Activated naive CD4-positive, alpha-beta T cell treated with anti-CD3 and anti-CD28 coated beads, Interleukin-2, amount 50 U/mL, for 24 hours (primary cell): ENCODE results near the gene IFT88.
A peak's percentile ranks its signal among the peaks of the same experiment; 100 is the strongest.

Experiments used
- H3K27ac Mint-ChIP-seq: one replicate; pipeline ENCODE4 v1.8.0; 2021; ENCODE audit warnings: mild to moderate bottlenecking, mixed read lengths
- H3K27me3 Mint-ChIP-seq: one replicate; pipeline ENCODE4 v1.8.0; 2021; ENCODE audit warnings: mixed read lengths
- H3K36me3 Mint-ChIP-seq: one replicate; pipeline ENCODE4 v1.8.0; 2021; ENCODE audit warnings: mixed read lengths
- H3K4me1 Mint-ChIP-seq: one replicate; pipeline ENCODE4 v1.8.0; 2021; ENCODE audit warnings: mixed read lengths
- H3K4me3 Mint-ChIP-seq: one replicate; pipeline ENCODE4 v1.8.0; 2021; ENCODE audit warnings: mild to moderate bottlenecking, mixed read lengths
- H3K9me3 Mint-ChIP-seq: one replicate; pipeline ENCODE4 v1.8.0; 2021; ENCODE audit warnings: mixed read lengths

The IFT88 gene

GRCh38 chr13:20553311-20553710 is 13.6 kb upstream of the IFT88 start:
- Mint-ChIP-seq H3K9me3 (no peaks in the 10 kb centered on the region), H3K27me3 (no peaks in the 10 kb centered on the region), H3K4me3 (no peak overlapping the region), H3K36me3 (no peaks in the 10 kb centered on the region), H3K4me1 (no peaks in the 10 kb centered on the region), H3K27ac (no peak overlapping the region)

- H3K27me3 Mint-ChIP-seq = no peaks in the 10 kb centered on the region
- H3K9me3 Mint-ChIP-seq = no peaks in the 10 kb centered on the region
- H3K4me3 Mint-ChIP-seq = no peak overlapping the region
- H3K4me1 Mint-ChIP-seq = no peaks in the 10 kb centered on the region
- H3K36me3 Mint-ChIP-seq = no peaks in the 10 kb centered on the region
- no peak overlapping the region for H3K27ac Mint-ChIP-seq
These were observed 8.0 kb upstream of the IFT88 start for GRCh38 chr13:20558982-20559381.

GRCh38 chr13:20559659-20560356 is 7.1 kb upstream of the IFT88 start:
- no peaks in the 10 kb centered on the region for H3K27me3 Mint-ChIP-seq
- H3K4me1 Mint-ChIP-seq = peaks cover 3% of the 10 kb centered on the region
- H3K27ac Mint-ChIP-seq = no peak overlapping the region
- H3K4me3 Mint-ChIP-seq = no peak overlapping the region
- peaks cover 3% of the 10 kb centered on the region for H3K36me3 Mint-ChIP-seq
- H3K9me3 Mint-ChIP-seq = peaks cover 4% of the 10 kb centered on the region

GRCh38 chr13:20561741-20562140 is 5.2 kb upstream of the IFT88 start:
- Mint-ChIP-seq H3K36me3 (peaks cover 6% of the 10 kb centered on the region), H3K4me3 (no peak overlapping the region), H3K4me1 (peaks cover 14% of the 10 kb centered on the region), H3K27me3 (no peaks in the 10 kb centered on the region), H3K9me3 (peaks cover 10% of the 10 kb centered on the region), H3K27ac (no peak overlapping the region)

- H3K27me3 Mint-ChIP-seq = no peaks in the 10 kb centered on the region
- peaks cover 10% of the 10 kb centered on the region for H3K9me3 Mint-ChIP-seq
- H3K27ac Mint-ChIP-seq = peak overlapping the region; percentile 27
- H3K4me1 Mint-ChIP-seq = peaks cover 25% of the 10 kb centered on the region
- H3K36me3 Mint-ChIP-seq = peaks cover 6% of the 10 kb centered on the region
- H3K4me3 Mint-ChIP-seq = peak overlapping the region; percentile 26
These were observed 1.7 kb upstream of the IFT88 start for GRCh38 chr13:20565115-20565736.

GRCh38 chr13:20566468-20566897 is 474 bp upstream of the IFT88 start:
- Mint-ChIP-seq H3K36me3 (peaks cover 7% of the 10 kb centered on the region), H3K9me3 (peaks cover 10% of the 10 kb centered on the region), H3K27ac (peak overlapping the region; percentile 87), H3K4me3 (peak overlapping the region; percentile 88), H3K27me3 (no peaks in the 10 kb centered on the region), H3K4me1 (peaks cover 25% of the 10 kb centered on the region)

GRCh38 chr13:20567881-20568528 is 1.0 kb downstream of the IFT88 start:
- no peaks in the 10 kb centered on the region for H3K27me3 Mint-ChIP-seq
- peaks cover 10% of the 10 kb centered on the region for H3K9me3 Mint-ChIP-seq
- H3K4me3 Mint-ChIP-seq = peak overlapping the region; percentile 88
- H3K27ac Mint-ChIP-seq = peak overlapping the region; percentile 85
- H3K4me1 Mint-ChIP-seq = peaks cover 33% of the 10 kb centered on the region
- H3K36me3 Mint-ChIP-seq = peaks cover 8% of the 10 kb centered on the region

GRCh38 chr13:20570517-20570916 is 3.6 kb downstream of the IFT88 start:
- Mint-ChIP-seq H3K36me3 (peaks cover 11% of the 10 kb centered on the region), H3K27me3 (no peaks in the 10 kb centered on the region), H3K27ac (no peak overlapping the region), H3K4me1 (peaks cover 25% of the 10 kb centered on the region), H3K9me3 (no peaks in the 10 kb centered on the region), H3K4me3 (no peak overlapping the region)

GRCh38 chr13:20571676-20572075 is 4.7 kb downstream of the IFT88 start:
- Mint-ChIP-seq H3K27me3 (no peaks in the 10 kb centered on the region), H3K4me3 (no peak overlapping the region), H3K27ac (no peak overlapping the region), H3K36me3 (peaks cover 23% of the 10 kb centered on the region), H3K9me3 (no peaks in the 10 kb centered on the region), H3K4me1 (peaks cover 20% of the 10 kb centered on the region)

- H3K27me3 Mint-ChIP-seq = no peaks in the 10 kb centered on the region
- H3K4me1 Mint-ChIP-seq = peaks cover 11% of the 10 kb centered on the region
- H3K9me3 Mint-ChIP-seq = peaks cover 6% of the 10 kb centered on the region
- H3K27ac Mint-ChIP-seq = no peak overlapping the region
- no peak overlapping the region for H3K4me3 Mint-ChIP-seq
- peaks cover 29% of the 10 kb centered on the region for H3K36me3 Mint-ChIP-seq
These were observed 6.2 kb downstream of the IFT88 start for GRCh38 chr13:20573186-20573585.

- peaks cover 6% of the 10 kb centered on the region for H3K9me3 Mint-ChIP-seq
- H3K36me3 Mint-ChIP-seq = peaks cover 31% of the 10 kb centered on the region
- H3K4me3 Mint-ChIP-seq = no peak overlapping the region
- H3K27ac Mint-ChIP-seq = no peak overlapping the region
- no peaks in the 10 kb centered on the region for H3K27me3 Mint-ChIP-seq
- H3K4me1 Mint-ChIP-seq = peaks cover 9% of the 10 kb centered on the region
These were observed 6.7 kb downstream of the IFT88 start for GRCh38 chr13:20573636-20574035.

- no peak overlapping the region for H3K27ac Mint-ChIP-seq
- H3K36me3 Mint-ChIP-seq = peaks cover 51% of the 10 kb centered on the region
- H3K9me3 Mint-ChIP-seq = peaks cover 6% of the 10 kb centered on the region
- peaks cover 3% of the 10 kb centered on the region for H3K4me1 Mint-ChIP-seq
- no peak overlapping the region for H3K4me3 Mint-ChIP-seq
- H3K27me3 Mint-ChIP-seq = no peaks in the 10 kb centered on the region
These were observed 12.2 kb downstream of the IFT88 start for GRCh38 chr13:20579191-20579590.

- Mint-ChIP-seq H3K36me3 (peaks cover 50% of the 10 kb centered on the region), H3K4me3 (no peak overlapping the region), H3K27ac (no peak overlapping the region), H3K9me3 (peaks cover 6% of the 10 kb centered on the region), H3K4me1 (peaks cover 3% of the 10 kb centered on the region), H3K27me3 (no peaks in the 10 kb centered on the region)
These were observed 13.3 kb downstream of the IFT88 start for GRCh38 chr13:20580257-20580656.

GRCh38 chr13:20582026-20582425 is 15.1 kb downstream of the IFT88 start:
- no peak overlapping the region for H3K27ac Mint-ChIP-seq
- H3K4me3 Mint-ChIP-seq = no peak overlapping the region
- H3K36me3 Mint-ChIP-seq = peaks cover 40% of the 10 kb centered on the region
- H3K9me3 Mint-ChIP-seq = peaks cover 6% of the 10 kb centered on the region
- H3K27me3 Mint-ChIP-seq = no peaks in the 10 kb centered on the region
- H3K4me1 Mint-ChIP-seq = peaks cover 3% of the 10 kb centered on the region

GRCh38 chr13:20583803-20584293 is 16.9 kb downstream of the IFT88 start:
- Mint-ChIP-seq H3K27ac (no peak overlapping the region), H3K36me3 (peaks cover 33% of the 10 kb centered on the region)

GRCh38 chr13:20585371-20585770 is 18.4 kb downstream of the IFT88 start:
- Mint-ChIP-seq H3K9me3 (no peaks in the 10 kb centered on the region), H3K4me3 (no peak overlapping the region), H3K4me1 (no peaks in the 10 kb centered on the region), H3K36me3 (peaks cover 26% of the 10 kb centered on the region), H3K27ac (no peak overlapping the region), H3K27me3 (no peaks in the 10 kb centered on the region)

More at GRCh38 chr13:20583803-20584293, 16.9 kb downstream of the IFT88 start:
- Mint-ChIP-seq H3K27me3 (no peaks in the 10 kb centered on the region), H3K4me3 (no peak overlapping the region), H3K9me3 (no peaks in the 10 kb centered on the region), H3K4me1 (peaks cover 1% of the 10 kb centered on the region)
